ENCODE measurements around the gene SRD5A3. TPM values are rescaled to one million over a fixed set of nuclear protein-coding genes. Genes with fewer than 3 reads are reported as not detected.

The SRD5A3 gene
- polyA plus RNA-seq, 3 donors, result 18.4 to 30.0 (median 20.8) TPM

DNA sequence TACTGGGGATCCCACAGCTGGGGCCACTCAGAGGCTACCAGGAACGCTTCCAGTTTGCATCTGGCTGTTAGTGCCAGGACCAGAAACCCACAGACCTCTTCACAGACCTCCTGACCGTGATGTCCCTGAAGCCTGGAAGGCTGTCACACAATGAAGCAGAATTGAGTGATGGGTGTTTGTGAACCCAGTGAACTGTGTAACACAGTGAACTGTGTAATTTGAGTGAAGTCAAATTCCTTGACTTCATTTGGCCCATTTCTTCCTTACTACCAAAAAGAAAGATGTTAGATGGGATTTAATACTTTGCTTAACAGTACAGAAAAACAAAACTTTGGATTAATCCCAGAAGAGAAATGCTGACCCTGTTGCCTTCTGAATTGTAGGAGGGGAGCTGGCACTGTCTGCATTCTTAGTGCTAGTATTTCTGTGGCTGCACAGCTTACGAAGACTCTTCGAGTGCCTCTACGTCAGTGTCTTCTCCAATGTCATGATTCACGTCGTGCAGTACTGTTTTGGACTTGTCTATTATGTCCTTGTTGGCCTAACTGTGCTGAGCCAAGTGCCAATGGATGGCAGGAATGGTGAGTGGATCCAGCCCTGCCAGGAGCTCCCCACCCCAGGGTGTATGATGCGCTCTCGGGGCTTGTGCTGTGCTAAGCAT lies 17.8 kb downstream of the SRD5A3 start:
- peak in 3 of 11 donors; percentile 15 to 27 (median 25) for DNase-seq (ENCODE audit: extremely low read depth in 1 of 11, low read depth in 9 of 11, low spot score in 4 of 11)

DNA sequence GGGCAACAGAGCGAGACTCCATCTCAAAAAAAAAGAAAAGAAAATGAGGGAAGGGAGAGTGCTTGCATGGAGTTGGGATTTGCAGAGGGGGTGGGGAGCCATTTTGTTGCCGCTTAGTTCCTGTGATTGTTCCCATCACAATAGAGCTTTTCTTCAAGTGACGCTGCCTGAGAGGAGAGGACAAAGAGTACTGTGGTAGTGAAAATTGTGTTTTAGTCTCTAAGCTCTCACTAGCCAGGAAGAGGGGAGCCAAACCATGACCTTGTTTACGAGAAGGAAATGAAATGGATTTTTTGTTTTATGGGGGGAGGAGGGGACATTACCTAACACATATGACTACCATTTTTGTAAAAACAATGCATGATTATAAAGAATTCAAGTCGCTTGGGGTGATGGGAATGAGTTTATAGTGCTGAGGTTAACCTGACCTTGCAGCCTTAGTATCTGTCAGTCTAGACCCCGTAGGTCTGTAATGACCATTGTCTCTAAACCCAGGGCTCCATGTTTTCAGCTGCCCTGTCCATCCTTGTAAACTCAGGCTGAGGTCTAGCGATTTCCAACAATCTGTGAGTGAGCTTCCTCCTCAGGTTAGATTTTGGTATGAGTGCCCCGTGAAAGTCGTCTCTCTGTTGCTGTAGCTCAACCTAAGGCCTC lies 18.8 kb downstream of the SRD5A3 start:
- DNase-seq (ENCODE audit: extremely low read depth in 1 of 11, low read depth in 9 of 11, low spot score in 4 of 11), result no peak

DNA sequence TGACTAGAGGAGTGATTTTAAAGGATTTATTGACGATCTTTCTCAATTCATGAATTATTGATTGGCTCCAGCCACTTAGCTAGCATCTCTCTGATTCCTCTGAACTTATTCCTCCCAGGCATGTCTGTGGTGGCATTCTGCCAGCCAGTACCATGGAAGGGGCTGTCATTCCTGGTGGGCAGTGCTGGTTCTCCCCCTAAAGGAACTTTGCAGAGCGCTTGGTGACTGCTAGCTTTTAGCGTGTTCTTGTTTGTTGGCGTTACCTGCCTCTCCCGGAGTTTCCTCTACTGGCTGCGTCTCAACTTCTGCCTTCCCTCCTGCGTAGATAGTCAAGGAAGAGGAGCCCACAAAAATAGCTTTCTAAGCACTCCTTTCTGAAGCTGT lies 19.3 kb downstream of the SRD5A3 start:
- DNase-seq (ENCODE audit: extremely low read depth in 1 of 11, low read depth in 9 of 11, low spot score in 4 of 11), result no peak

DNA sequence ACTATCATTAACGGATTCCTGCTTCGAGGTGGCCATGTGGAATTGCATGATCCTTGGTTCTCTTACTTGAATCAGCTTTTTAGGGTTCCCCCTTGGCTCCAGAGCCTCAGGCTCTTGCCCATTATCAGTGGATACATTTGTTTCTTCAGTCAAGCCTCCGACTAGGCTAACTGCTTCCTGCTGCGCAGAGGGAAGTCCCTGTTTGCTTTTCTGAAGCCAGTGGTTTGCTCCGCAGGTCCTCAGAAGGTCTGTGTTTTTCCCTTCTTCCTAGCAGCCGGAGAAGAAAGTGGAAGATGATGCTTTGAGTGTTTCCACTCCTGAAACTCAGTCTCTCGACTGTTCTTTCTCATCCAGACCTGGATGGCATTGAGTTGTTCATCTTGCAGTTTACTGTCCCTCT lies 20.6 kb downstream of the SRD5A3 start:
- DNase-seq (ENCODE audit: extremely low read depth in 1 of 11, low read depth in 9 of 11, low spot score in 4 of 11), result no peak

DNA sequence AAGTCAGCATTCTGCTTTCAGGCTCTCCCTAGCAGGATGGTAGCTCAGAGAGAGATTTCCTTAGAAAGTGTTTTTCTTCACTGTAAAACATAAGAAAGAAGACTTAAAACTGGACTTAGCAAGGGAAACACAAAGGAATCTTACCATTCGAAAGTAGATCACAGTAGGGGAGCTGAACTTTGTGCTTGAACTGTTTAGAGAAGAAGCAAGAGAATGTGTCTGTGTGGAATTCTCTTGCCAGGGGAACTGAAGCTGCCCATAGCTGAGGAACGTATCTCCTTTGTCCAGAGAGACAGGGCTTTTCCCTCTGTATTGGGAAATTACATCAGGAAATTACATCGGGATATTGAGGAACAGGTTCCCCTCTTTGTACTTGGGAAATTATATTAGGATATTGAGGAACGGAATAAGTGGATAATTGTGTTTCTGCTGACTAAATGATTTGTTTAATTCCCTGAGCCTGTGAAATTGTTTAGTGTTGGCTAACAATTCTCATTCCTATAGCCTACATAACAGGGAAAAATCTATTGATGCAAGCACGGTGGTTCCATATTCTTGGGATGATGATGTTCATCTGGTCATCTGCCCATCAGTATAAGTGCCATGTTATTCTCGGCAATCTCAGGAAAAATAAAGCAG lies 21.2 kb downstream of the SRD5A3 start:
- DNase-seq (ENCODE audit: extremely low read depth in 1 of 11, low read depth in 9 of 11, low spot score in 4 of 11), result no peak

- DNase-seq (ENCODE audit: extremely low read depth in 1 of 11, low read depth in 9 of 11, low spot score in 4 of 11), result no peak
Observed at GRCh38 chr4:55369968-55370367, 23.9 kb downstream of the SRD5A3 start.

- no peak for DNase-seq (ENCODE audit: extremely low read depth in 1 of 11, low read depth in 9 of 11, low spot score in 4 of 11)
Observed at GRCh38 chr4:55372259-55372658, 26.2 kb downstream of the SRD5A3 start.

GRCh38 chr4:55373461-55373860 lies 27.4 kb downstream of the SRD5A3 start:
- no peak for DNase-seq (ENCODE audit: extremely low read depth in 1 of 11, low read depth in 9 of 11, low spot score in 4 of 11)

DNA sequence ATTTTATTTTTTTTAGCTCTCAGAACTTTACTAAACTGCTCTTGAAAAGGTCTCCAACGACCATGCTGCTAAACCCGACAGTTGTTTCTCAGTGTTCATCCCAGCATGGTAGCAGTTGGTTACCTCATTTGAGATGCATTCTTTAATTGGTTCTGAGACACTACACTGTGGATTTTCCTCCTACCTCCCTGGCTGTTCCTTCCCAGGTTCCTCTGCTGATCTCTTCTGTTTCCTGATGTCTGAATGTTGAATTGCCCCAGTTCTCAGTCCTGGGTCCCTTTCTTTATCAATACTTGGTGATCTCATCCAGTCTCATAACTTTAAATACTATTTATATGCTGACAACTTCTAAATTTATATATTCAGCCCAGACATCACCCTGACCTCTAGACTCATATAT lies 30.7 kb downstream of the SRD5A3 start:
- DNase-seq (ENCODE audit: extremely low read depth in 1 of 11, low read depth in 9 of 11, low spot score in 4 of 11), result no peak

DNA sequence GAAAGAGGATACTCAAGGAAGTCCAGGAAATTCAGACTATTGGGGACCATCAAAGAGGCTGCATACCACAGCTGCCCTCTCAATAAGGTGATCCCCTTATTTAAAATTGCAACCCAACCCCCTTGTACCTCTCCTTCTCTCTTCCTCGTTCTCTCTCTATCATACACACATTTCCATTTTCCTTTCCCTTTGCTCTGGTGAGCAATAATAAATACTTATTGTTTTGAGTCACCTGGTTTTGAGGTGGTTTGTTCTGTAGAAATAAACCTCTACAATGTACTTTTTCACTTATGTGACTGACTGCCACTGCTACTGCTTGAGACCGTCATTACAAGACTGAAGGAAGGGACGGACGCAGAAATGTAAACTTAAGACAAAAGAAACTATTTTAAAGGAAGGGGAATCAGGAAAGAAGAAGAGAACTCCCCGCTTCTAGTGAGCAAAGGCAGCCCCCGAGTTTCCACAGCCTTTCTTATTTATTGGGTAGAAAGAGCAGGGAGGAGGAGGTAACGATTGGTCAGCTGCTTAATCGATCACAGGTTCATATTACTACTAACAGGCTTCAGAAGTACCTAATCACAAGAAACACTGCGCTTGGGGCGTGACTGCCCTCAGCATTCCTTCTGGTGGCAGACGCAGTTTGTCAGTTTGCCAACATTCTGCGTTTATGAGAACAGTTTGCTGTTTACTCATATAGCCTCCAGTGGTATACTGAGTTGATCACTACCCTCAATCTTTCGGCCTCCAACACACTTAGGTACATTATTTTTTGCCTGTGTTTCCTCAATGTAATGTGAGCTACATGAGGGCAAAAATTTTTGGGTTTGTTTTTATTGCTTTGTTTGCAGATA lies 32.8 kb downstream of the SRD5A3 start:
- no peak for DNase-seq (ENCODE audit: extremely low read depth in 1 of 11, low read depth in 9 of 11, low spot score in 4 of 11)

- DNase-seq (ENCODE audit: extremely low read depth in 1 of 11, low read depth in 9 of 11, low spot score in 4 of 11), result no peak
Observed at GRCh38 chr4:55380576-55380975, 34.5 kb downstream of the SRD5A3 start.

DNA sequence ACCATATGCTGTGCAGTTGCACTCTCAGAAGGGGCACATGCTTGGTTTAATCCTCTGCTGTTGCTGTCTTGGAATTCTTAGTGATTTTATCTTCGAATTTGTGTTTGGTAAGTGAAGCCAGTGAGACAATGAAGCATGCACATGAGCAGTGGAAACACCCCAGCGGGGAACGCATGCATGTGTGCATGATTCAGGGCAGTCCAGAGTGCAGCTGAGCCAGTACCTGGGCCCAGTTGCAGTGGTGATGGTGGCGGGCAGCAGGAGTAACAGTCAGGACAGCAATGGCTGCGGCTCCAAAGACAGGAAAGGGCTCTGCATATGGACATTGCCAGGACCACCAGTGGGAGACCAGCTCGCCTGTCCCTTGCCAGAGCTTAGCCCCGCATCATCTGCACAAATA lies 35.5 kb downstream of the SRD5A3 start:
- DNase-seq (ENCODE audit: extremely low read depth in 1 of 11, low read depth in 9 of 11, low spot score in 4 of 11), result no peak

- no peak for DNase-seq (ENCODE audit: extremely low read depth in 1 of 11, low read depth in 9 of 11, low spot score in 4 of 11)
Observed at GRCh38 chr4:55382488-55383003, 36.5 kb downstream of the SRD5A3 start.

GRCh38 chr4:55385201-55385649 lies 39.2 kb downstream of the SRD5A3 start:
- no peak for DNase-seq (ENCODE audit: extremely low read depth in 1 of 11, low read depth in 9 of 11, low spot score in 4 of 11)

DNA sequence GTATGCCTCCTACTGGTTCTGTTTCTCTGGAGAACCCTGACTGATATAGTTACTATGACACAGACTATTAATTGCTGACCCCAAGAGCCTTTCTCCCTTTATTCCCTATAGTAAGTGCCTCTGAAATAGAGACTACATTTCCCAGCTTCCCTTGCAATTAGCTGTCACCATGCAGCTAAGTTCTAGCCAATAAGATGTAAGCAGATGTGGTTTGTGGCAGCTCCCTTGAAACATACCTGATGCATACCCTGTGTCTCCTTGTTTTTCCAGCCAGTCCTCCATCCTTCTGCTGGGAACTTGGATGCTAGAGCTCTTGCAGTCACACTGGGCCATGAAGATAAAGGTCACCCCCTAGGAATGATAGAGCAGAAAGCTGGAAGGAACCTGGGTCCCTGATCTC lies 40.0 kb downstream of the SRD5A3 start:
- no peak for DNase-seq (ENCODE audit: extremely low read depth in 1 of 11, low read depth in 9 of 11, low spot score in 4 of 11)

- no peak for DNase-seq (ENCODE audit: extremely low read depth in 1 of 11, low read depth in 9 of 11, low spot score in 4 of 11)
Observed at GRCh38 chr4:55386840-55387239, 40.8 kb downstream of the SRD5A3 start.

DNA sequence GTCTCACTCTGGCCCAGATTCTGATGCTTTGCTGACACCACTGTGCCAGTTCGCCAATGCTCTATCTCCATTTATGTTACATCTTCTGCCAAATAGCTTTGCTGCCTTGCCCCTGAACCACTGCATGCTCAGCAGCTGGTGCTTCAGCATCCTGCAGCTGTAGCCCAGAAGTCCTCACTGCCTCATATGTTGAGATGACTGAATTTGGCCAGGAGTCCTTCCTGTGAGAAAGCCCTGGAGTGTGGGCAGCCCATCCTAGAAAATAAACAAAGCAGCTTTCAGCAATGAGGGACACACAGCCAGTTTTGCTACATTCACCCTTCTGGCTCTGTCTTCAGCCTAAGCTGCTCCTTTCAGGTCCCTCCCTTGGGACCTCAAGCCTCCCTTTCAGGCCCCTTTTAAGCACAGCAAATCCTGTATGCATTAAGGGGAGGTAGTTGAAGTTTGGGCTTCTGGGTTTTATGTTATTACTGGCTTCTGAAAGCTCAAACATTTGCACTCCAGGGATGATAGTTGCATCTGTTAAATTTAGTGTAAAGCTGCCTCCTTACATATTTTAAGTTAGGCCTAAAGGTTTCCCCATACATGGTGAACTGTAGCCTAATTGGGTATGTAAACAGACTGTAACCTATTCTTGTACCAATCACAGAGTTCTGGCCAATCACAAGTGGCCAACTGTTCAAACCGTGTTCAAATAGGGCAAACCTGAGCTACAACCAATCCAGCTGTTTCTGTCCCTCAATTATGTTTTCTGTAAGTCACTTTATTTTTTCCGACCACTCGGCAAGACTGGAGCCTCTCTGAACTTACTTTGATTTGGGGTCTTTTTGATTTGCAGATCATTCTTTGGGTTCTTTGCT lies 47.6 kb downstream of the SRD5A3 start:
- DNase-seq (ENCODE audit: extremely low read depth in 1 of 11, low read depth in 9 of 11, low spot score in 4 of 11), result no peak

GRCh38 chr4:55395218-55395528 lies 49.1 kb downstream of the SRD5A3 start:
- DNase-seq (ENCODE audit: extremely low read depth in 1 of 11, low read depth in 9 of 11, low spot score in 4 of 11), result no peak

All from renal cortex interstitium (tissue), 11 donors.